ENCODE measurements around the gene PPP2R3A.
"Not testable (repeated sequence)": the region's sequence is repeated elsewhere in the genome, so short reads cannot be mapped to it uniquely, and the experiment has no call there.

PPP2R3A gene

DNA sequence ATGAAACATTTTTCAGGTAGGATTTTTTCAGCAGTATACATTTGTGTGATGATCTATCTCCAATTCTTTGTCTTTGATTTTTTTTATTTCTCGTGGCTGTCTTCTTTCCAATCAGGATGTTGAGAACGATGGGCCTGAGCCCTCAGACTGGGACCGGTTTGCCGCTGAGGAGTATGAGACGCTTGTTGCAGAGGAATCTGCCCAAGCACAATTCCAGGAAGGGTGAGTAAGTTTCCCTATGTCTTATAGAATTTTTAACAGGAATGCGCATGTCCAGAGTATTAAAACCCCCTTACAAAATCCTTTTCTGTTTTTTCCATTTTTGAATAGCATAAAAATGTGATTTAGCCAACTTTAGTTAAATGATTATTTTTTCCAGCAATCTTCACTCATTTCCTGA is 140.6 kb downstream of the PPP2R3A start:
- no peak for DNase-seq (ENCODE audit: low read depth)

- no peak for DNase-seq (ENCODE audit: low read depth)
Observed at GRCh38 chr3:136109499-136109898, 144.0 kb downstream of the PPP2R3A start.

DNA sequence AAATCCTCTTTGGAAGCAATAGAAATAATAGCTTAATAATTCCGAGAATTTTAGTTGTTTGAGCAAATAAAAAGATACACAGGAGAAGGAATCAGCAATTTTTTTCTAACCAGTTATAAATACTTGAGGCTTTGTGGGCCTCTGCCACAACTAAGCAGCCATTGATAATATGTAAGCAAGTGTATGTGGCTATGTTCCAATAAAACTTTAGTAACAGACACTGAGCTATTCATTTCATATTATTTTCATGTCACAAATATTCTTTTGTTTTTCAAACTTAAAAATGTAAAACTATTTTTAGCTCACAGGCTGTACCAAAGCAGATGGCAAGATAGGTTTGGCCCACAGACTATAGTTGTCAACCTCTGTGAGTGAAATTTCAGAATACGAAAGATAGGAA is 145.0 kb downstream of the PPP2R3A start:
- DNase-seq (ENCODE audit: low read depth): no peak

- no peak for DNase-seq (ENCODE audit: low read depth)
Observed at GRCh38 chr3:136114421-136114820, 148.9 kb downstream of the PPP2R3A start.

DNA sequence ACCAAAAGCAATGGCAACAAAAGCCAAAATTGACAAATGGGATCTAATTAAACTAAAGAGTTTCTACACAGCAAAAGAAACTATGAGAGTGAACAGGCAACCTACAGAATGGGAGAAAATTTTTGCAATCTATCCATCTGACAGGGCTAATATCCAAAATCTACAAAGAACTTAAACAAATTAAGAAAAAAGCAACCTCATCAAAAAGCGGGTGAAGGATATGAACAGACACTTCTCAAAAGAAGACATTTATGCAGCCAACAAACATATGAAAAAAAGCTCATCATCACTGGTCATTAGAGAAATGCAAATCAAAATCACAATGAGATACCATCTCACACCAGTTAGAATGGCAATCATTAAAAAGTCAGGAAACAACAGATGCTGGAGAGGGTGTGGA is 153.8 kb downstream of the PPP2R3A start:
- DNase-seq (ENCODE audit: low read depth): not testable (repeated sequence)

GRCh38 chr3:136119783-136120182 is 154.3 kb downstream of the PPP2R3A start:
- DNase-seq (ENCODE audit: low read depth): not testable (repeated sequence)

DNA sequence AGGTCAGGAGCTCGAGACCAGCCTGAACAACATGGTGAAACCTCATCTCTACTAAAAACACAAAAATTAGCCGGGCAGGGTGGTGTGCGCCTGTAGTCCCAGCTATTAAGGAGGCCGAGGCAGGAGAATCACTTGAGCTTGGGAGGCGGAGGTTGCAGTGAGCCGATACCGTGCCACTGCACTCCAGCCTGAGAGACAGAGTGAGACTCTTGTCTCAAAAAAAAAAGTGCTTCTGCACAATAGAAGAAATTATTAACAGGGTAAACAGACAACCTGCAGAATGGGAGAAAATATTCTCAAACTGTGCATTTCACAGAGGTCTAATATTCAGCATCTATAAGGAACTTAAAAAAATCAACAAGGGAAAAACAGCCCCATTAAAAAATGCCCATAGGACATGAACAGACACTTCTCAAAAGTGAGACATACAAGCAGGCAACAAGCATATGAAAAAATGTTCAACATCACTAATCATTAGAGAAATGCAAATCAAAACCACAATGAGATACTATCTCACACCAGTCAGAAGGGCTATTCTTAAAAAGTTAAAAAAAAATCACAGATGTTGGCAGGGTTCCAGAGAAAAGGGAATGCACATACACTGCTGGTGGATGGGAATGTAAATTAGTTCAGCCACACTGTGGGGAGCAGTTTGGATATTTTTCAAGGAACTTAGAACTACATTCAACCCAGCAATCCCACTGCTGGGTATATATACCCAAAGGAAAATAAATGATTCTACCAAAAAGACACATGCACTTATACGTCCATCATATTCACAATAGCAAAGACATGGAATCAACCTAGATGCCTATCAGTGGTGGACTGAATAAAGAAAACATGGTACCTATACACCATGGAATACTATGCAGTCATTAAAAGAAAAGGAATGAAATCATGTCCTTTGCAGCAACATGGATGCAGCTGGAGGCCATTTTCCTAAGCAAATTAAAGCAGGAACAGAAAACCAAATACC is 155.1 kb downstream of the PPP2R3A start:
- no peak for DNase-seq (ENCODE audit: low read depth)

- no peak for DNase-seq (ENCODE audit: low read depth)
Observed at GRCh38 chr3:136122006-136122405, 156.5 kb downstream of the PPP2R3A start.

- not testable (repeated sequence) for DNase-seq (ENCODE audit: low read depth)
Observed at GRCh38 chr3:136131647-136132046, 166.1 kb downstream of the PPP2R3A start.

GRCh38 chr3:136134091-136134490 is 168.6 kb downstream of the PPP2R3A start:
- DNase-seq (ENCODE audit: low read depth): no peak

- no peak for DNase-seq (ENCODE audit: low read depth)
Observed at GRCh38 chr3:136135039-136135802, 169.7 kb downstream of the PPP2R3A start.

- no peak for DNase-seq (ENCODE audit: low read depth)
Observed at GRCh38 chr3:136136454-136136853, 170.9 kb downstream of the PPP2R3A start.

GRCh38 chr3:136141291-136141785 is 175.8 kb downstream of the PPP2R3A start:
- no peak for DNase-seq (ENCODE audit: low read depth)

- DNase-seq (ENCODE audit: low read depth): no peak
Observed at GRCh38 chr3:136141891-136142290, 176.4 kb downstream of the PPP2R3A start.

- DNase-seq (ENCODE audit: low read depth): no peak
Observed at GRCh38 chr3:136142592-136142991, 177.1 kb downstream of the PPP2R3A start.

- not testable (repeated sequence) for DNase-seq (ENCODE audit: low read depth)
Observed at GRCh38 chr3:136144397-136144796, 178.9 kb downstream of the PPP2R3A start.

DNA sequence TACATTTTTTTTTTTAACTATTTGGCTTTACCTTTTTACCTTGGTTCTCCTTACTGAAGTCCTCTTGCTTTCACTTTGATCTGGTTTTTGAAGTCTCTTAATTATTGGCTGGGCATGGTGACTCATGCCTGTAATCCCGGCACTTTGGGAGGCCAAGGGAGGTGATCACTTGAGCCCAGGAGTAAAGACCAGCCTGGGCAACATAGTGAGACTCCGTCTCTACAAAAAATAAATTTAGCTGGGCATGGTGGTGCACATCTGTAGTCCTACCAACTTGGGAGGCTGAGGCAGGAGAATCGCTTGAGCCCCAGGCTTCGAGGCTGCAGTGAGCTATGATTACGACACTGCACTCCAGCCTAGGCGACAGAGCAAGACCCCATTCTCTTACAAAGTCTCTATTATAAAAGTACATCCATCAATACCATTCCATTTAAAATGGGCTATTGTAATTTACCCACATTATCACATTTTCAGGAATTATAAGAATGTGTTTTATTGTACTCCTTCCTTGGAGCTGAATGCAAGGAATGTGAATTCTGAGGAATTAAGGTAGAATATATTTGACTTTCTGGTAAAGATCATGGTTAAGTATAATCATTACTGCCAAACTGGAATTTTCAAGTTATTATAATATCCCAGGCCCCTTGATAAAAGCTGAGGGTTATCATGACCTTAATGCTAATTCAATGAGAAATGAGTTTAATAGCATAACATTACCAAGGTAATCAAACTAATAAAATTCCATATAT is 181.6 kb downstream of the PPP2R3A start:
- no peak for DNase-seq (ENCODE audit: low read depth)

DNA sequence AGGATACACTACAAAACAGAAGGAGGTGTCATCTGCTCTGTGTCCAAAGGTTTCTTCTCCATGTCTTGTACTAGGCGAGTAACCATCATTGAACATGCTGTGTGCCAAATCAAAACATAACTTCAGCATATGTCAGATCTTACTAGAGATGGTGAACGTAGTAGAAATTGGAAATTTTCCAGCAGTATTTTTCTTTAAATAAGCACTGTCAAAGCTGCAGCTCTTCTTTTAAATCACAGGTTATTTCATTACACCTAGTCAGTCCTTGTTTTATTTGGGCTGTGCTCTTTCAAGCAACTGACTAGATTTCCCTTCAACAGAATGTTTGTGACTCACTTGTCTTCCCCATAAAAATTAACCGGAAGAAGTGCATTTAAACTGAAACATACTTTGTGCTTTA is 184.1 kb downstream of the PPP2R3A start:
- DNase-seq (ENCODE audit: low read depth): no peak

GRCh38 chr3:136151219-136151618 is 185.7 kb downstream of the PPP2R3A start:
- DNase-seq (ENCODE audit: low read depth): no peak

DNA sequence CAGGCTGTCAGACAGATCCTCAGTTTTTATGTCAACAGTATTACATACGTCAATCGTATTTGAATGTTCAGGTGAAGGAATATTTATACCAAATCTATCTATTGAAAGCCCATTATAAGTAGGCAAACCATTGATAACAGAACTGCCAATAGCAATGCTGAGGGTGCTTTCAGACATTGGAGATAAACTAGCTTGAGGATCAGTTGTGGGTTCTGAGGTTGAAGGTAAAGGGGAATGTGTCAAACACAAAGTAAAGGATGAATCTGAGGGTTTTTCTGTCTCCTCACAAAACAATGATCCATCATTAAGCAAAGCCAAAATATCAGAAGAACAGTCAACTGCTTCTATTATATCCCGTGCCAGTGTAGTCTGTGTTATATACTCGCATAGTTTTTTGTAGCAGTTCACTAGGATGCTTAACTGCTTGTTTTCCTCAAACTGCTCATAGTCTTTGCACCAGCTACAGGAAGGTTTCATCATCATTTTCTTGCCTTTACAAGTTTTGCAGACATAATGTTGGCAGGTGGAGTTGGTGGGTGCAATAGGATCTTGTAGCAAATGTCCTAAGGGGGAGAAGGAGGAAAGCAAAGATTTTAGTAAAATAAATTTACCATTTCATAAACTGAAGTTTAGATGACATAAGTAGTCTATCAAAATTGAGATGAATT is 186.8 kb downstream of the PPP2R3A start:
- DNase-seq (ENCODE audit: low read depth): no peak

- no peak for DNase-seq (ENCODE audit: low read depth)
Observed at GRCh38 chr3:136152963-136153362, 187.4 kb downstream of the PPP2R3A start.

Data from T follicular helper cell (primary cell).